HG02973 (cell line): ENCODE data around the gene ZNF335.
"Not testable (repeated sequence)": the region's sequence is repeated elsewhere in the genome, so short reads cannot be mapped to it uniquely, and the experiment has no call there.

Experiments used
- ATAC-seq: cut with Tn5 transposase; IDR thresholded peaks from one replicate; pipeline ENCODE4 v1.9.1; 2021; ENCODE audit warnings: moderate library complexity; ENCODE audit not compliant: unreplicated experiment

Gene ZNF335

DNA sequence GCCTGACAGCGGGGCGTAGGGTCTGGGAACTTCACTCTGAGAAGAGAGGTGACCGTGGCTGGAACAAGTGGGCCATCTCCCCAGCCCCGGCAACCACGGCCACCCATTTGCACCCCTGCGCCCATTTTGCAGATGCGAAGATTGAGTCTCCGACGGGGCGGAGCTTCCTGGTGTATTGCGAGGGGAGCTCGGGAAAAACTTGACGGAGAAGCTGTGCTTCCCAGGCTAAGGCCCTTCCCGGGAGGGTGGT, 653 bp downstream of the ZNF335 start:
- ATAC-seq, result no peak

DNA sequence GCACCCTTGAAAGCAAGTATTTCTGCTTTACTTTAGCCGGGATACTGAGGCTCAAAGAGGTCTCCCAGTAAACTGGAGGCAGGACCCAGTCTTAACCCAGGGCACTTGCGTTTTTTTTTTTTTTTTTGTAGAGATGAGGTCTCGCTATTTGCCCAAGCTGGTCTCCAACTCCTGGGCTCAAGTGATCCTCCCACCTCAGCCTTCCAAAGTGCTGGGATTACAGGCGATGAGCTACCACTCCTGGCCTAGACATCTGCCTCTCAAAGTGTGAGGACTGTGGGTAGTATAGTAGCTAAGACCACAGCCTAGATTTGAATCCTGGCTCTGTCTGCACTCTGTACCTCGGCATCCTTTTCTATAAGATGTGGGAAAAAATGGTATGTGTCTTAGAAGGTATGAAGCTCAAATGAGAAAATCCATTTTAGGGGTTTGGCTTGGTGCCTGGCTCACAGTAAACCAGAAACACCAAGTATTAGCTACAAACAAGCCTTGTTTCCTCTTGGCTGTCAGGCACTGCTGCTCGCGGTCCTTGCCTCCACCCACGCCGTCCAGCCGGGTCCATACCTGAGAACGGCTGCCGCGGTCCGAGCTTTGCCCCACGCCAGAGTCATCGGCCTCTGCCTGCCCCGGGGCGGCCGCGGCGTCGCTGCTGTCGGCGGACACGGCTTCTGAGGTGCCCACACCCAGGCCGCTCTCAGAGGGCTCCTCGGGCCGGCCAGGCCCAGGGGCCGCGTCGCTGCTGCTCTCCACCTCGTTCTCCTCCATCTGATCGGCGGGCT, 1.2 kb downstream of the ZNF335 start:
- ATAC-seq, result no peak

DNA sequence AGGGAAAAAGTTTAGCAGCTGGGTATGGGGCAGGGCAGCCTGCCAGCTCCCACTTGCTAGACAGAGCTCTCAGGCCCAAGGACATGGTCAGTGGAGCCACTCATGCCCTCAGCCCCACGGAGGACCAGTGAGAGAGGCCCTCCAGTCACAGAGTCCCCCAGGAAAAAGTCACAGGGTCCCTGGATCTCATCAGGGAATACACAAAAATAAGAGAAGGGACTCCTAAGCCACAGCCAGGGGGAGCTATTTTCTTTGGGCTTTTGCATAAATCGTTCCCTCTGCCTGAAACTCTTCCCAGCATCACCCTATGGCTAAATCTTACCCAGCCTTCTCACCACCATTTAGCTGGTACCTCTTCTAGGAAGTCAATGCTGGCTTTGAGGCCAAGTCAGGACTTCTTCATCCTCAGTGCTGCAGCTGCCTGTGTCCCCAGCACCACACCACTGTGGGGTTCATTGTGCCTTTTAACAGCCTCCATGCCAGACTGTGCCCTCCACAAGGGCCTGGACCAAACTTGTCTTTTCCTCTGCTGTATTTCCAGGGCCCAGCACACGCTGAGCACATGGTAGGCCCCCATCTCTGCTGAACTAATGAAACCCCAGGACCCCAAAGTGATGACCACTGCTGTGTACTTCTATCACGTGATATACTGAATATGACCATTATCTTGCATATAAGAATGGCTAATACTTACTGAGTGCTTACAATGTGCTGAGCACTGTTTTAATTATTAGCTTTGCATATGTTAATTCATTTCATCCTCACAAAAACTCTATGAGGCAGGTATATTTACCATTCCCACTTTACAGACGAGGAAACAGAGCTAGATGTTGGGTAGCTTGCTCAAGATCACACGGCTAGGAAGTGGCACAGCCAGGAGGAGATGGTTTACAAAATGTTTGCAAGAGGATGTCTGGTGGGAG, 2.0 kb downstream of the ZNF335 start:
- no peak for ATAC-seq

DNA sequence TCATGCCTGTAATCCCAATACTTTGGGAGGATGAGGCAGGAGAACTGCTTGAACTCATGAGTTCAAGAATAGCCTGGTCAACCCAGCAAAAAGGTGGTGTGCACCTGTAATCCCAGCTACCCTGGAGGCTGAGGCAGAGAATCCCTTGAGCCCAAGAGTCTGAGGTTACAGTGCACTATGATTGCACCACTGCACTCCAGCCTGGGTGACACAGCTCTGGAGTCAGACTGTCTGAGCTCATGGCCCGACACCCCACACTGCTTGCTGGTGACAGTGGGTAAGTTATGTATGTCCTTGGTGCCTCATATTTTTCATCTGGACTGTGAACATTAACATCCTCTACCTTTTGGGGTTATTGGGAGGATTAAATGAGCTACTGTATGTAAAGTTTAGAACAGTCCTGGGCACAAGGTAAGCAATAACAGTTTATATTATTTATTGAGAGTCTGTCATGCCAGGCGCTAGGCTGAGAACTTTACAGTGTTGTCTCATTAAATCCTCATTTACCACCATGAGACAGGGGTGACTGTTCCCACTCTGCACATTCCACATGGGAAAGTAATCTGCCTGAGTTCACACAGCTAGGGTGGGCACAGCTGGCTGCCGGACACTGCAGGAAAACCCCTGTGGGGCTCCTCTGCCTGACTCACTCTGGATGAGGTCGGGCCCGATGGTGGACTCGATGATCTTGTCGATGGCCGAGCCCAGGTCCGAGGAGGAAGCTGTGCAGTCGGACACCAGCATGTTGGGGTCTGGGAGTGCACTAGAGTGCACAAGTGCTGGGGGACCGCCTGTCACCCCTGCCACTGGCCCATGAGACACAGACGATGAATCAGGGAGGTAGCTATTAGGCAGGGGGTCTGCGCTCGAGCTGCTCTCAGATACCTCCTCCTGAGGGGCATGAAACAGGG, 2.9 kb downstream of the ZNF335 start:
- ATAC-seq, result no peak

DNA sequence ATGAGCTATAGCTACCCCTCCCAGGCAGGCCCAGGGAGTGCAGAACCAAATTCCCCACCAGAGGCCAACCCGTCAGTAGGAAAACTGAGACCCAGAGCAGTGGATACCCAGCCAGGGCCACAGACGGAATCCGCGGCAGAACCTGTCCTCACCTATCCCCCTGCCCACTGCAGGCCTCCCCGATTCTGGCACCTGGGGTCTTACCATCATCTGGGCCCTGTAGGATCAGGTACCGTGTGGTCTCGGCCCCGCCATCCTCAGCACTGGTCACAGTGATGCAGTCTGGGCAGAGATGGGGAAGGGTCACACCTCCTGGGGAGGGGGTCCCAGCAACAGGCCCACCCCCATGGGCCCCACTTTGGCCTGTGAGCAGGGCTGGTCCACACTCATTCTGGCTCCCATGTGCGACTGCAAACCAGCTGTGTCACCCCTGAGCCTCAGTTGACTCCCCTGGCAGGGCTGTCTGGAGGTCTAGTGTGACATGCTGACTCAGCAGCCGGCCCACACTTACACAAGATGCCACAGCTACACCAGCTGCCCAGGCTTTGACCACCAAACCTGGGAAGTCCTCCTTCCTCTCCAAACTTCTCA, 3.8 kb downstream of the ZNF335 start:
- no peak for ATAC-seq

DNA sequence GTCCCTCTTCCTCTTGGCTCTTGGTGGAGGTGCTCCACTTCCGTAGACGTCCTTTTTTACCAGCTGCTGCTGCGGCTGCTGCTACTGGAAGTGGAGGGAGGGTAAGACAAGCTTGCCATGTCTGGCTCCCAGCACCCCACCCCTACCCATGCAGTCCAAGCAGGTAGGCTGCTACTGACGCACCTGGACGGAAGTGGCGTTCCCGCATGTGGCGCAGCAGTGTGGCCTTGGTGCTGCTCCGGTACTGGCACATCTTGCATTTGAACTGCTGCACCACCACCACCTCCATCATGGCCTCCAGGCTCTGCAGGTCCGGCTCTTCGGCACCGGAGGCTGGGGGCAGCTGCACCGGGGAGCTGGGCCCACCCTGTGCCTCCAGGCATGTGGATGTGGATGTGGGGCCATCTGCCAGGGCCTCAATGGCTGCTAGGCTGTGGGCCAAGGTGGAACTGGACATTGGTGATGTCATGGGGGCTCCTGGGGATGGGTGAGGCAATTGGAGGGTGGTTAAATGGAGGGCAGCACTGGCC, 4.4 kb downstream of the ZNF335 start:
- ATAC-seq, result no peak

DNA sequence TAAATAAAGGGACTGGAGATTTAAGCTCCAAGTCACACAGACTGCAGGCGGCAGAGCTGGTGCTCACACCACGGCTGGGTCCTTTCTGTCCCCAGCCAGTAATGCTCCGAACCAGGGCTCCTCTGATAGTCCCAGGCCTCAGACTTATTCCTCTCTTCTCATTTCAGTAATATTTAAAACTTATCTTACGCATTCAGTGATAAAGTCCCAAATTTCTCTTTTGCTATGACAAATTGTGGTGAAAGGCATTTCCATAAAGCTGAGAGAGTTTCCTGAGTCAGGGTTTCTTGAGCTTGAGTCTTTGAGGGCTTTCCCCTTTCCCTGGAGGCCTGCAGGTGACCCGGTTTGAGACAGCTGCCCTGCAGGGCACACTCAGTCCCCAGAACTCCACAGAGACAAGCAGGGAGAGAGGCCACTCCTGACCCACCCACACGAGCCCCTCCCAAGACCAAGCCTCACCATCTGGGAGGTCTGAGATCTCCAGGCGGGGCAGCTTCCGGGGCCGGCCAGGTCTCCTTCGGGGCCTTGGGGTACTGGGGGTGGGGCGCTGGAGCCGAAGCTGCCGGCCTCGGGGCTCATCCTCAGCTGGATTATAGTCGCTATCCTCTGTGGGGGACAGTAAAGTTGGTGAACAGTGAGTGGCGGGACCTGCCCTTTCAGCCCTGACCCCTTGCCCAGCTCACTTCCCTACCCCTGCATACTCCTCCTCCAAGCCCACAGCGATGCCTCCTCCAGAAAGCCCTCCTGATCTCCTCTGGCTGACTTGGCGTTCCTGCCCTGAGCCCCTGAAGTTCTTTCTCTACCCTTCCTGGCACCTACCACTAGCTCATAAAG, 6.6 kb downstream of the ZNF335 start:
- no peak for ATAC-seq

DNA sequence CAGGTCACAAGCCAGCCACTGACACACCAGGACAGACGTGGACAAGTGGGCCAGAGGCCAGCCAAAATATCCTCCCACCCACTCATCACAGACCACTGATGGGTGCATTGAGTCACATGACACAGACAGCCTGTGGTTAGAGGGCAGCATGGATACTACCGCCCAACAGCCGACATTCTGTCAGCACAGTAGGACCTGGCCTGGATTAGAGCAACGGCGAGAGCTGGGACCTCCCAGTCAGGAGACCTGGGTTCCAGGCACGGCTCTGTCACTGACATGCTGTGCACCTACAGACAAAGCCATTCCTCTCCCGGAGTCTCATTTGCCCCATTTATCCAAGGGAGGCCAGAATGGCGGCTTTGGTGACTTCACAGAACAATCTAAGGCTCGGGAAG, 8.0 kb downstream of the ZNF335 start:
- ATAC-seq, result no peak

DNA sequence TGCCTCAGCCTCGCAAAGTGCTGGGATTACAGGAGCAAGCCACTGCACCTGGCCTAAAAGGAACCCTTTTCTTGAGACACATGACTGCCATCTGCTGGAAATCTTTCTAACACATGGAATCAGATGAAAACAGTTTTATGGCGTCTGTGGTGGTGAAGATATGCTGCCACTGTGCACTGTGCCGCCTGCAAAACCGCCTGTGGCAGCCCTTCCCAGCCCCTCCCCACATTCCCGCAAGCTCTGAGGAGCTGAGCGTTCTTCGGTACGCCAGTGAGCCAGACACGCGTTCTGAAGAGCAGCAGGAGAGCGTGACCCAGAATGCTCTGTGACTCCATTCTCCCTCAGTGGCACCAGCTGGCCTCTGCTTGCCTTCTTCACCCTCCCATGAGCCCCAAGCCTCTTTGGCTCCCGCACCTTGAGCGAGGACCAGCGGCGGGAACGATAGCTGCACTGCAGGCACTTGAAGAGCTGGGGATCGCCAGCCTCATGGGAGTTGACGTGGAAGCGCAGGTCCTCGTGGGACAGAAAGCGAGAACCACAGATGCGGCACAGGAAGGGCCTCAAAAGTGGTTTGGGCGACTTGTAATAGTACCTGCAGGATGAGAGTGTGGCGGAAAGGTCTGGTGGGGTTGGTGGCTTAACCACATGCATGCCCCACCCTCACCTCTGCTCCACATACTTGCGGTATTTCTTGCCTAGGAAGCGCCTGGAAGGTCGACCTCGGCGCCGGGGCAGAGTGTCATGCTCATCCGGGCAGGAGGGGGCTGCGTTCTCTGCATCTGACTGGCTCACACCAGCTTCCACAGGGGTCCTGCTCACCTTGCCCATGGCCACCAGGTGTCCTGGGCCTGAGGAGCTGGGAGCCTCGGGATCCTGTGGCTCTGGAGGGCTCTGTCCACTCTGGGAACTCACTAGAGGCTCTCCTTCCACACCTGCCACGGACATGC, 8.7 kb downstream of the ZNF335 start:
- no peak for ATAC-seq

DNA sequence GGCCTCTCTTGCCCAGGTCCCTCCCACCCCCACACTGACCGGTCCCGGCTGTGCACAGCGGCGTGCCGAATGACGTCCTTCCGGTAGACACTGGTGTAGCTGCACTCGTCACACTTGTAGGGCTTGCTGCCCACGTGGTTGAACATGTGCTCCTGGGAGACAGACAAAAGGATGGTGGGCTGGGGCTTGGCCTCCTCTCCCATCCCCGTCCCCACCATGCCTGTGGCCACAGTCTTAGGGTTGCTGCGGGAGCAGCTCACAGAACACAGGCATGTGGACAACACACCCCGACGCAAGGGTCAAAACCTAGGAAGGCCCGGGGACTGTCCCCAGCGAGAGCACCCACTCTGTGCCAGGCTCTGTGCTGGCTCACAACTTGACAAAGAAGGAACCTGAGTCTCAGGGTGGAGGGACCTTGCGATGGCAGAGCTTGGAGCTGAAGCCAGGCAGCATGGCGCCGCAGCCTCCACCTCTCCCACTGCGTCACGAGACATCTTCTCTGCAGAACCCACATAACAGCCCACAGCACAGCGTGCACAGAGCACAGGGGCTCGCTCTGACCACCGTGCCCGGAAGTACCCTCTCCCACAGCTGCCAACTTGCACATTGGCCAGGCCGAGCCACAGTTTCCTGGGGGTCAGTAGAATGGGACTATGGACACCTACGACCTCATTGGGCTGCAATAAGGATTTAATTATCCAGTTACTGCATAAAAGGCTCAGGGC, 9.8 kb downstream of the ZNF335 start:
- no peak for ATAC-seq

DNA sequence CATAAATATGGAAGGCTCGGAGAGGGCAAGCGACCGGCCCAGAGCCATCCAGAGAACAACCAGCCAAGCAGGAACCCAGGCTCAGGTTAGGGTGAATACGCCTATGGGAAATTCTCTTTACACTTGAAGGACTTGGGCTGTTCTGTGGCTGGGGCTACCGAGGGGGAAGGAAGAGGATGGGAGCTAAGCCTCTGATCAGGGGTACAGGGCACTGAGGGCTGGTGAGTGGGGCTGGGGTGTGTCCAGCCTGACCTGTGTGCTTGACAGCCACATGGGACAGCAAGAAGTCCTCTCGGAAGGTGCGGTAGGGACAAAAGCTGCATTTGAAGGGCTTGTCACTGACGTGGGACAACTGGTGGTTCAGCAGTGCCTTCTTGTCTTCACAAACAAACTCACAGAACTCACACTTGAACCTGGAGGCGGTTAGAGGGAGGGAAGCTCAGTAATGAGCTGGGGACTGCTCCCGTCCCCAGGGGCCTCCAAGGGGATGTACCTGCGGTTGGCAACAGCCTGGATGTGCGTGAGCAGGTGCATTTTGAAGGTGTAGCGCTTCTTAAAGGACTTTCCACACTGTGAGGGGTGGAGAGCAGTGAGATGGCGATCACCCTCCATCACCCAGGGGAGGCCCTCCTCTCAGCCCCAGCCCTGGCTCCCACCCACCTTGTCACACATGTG, 11.9 kb downstream of the ZNF335 start:
- ATAC-seq, result no peak

DNA sequence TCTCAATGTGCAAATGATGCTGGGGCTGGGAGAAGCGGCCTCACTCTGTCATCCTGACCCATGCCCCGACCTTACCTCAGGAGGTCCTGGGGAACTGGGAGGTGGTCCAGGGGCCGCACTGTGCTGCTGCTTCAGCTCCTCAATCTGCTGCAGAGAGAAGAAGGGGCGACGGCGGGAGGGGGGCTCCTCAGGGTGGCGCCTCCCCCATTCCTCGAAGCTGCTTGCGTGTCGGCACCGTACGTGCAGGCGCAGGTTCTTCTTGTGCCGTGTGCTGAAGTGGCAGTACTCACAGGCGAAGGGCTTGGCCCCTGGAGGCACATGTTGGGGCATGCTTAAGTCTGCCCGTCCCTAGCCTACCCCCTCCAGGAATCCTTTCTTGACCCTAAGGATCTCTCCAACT, 12.9 kb downstream of the ZNF335 start:
- no peak for ATAC-seq

DNA sequence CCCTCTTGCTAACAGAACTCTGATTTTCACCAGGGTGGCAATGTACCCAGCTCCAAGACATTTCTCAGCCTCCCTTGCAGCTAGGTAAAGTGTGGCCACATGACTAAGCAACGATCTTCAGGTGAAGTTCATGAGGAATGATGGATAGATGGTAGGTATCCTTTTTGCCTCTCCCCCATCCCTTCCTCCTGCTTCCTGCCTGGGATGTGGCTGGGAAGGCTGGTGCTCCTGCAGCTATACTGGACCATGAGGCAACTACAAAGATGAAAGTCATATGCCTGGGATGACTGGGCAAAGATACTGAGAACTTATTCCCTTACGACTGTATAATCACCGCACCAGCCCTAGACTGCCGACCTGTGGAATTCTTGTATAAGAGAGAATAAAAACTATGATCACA, 13.4 kb downstream of the ZNF335 start:
- ATAC-seq, result no peak

DNA sequence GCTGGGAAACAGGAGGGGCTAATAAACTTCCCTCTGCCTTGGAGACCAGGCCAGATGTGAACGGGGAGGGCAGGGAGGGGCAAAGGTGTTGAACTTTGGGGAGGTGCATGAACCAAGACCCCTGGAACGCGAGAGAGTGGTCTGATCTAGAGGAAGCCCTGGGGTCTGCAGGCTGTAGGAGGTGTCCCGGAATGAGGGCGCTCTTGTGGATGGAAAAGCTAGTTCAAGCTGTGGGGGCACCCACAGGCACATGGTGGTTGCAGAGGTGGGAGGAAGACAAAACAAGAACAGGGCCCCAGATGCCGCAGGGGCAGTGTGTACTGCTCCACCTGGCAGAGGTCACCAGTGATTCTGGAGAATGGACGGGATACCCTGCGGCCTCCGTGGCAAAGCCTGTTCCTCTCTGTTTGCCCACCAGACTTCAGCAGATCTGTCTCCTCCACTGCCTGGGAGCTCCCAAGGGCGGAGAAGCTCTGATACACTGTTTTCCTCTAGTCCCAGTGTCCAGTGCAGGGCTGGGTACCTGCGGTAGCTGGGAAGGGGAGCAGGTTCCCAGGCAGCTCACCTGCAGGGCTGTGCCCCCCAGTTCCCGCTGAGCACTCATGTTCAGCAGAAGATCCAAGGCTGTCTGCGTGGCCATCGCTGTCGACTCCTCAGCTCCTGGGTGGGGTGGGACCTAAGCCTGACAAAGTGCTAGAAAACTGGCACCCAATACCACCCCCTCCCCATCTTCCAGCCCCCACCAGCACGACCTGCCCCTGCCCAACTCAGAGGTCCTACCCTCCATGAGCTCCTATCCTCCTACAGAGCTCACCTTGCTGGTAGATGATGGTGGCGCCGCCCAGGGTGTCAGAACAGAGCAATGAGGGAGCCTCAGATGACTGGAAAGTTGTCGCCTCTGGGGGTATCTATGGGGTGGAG, 14.7 kb downstream of the ZNF335 start:
- ATAC-seq, result no peak

DNA sequence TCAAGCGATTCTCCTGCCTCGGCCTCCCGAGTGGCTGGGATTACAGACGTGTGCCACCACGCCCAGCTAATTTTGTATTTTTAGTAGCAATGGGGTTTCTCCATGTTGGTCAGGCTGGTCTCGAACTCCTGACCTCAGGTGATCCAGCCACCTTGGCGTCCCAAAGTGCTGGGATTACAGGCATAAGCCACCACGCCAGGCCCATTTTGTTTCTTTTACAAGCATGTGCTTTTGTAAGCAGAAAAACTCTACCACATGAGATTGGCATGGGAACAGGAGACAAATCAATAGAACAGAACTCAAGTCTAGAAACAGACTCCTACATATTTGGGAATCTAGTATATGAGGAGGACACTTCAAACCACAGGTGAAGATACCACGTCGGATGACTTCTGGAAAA, 15.7 kb downstream of the ZNF335 start:
- ATAC-seq, result not testable (repeated sequence)

DNA sequence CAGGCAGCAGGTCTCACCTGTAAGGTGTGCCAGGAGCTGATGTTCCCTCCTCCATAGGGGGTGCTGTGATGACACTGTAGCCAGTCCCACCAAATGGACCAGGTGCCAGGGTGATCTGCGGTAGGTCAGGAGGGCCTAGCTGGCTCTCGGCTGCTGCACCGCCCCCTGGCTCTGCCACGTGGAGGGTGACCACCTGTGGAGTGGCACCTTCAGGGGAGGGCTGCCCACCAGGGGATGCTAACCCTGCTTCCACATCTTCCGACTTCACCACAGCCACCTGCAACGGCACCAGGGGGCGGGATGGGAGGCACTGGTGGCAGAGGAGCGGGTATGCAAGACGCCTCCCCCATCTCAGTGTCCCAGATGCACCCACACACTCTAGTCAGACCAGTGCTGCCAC, 18.3 kb downstream of the ZNF335 start:
- no peak for ATAC-seq

DNA sequence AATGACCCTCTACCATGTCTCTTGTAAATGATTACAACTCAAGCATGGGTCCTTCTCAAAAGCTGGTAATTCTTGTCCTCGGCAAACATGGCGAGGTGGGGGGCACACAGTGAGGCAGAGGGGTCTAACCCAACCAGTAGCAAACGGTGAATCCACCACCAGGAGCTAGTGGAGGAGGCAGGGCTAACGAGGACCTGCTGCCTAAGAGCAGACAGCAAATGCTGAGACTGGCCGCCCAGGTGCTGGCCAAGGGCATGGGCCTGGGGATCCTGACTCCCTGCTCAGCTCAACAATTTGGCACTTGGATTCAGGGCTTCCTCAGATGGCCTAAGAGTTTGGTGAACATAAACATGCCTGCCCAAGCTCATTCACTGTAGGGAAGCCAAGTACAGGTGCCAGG, 19.1 kb downstream of the ZNF335 start:
- ATAC-seq, result no peak
